HepG2 (cell line): ENCODE results near the gene FAF1. TPM values are rescaled to one million over a fixed set of nuclear protein-coding genes. Genes with fewer than 3 reads are reported as not detected.

Experiments
- ATAC-seq: fragments of 200-7000 bp; cut with Tn5 transposase; 3 replicates; pipeline ENCODE4 v1.9.1; 2020; ENCODE audit warnings: mild to moderate bottlenecking, moderate library complexity
- BruUV-seq: library from RNA; stranded (reverse); fragments of 400-500 nt; replicated peaks from 2 replicates; lab custom pipeline; 2021; lab: Mats Ljungman, UMichigan
- CTCF ChIA-PET: fragments of 300-600 bp; formaldehyde crosslinking; extraction: SDS; loops from one replicate; lab custom pipeline; 2021; ENCODE audit warnings: low total read pairs, inconsistent platforms, low intra/inter-chr PET ratio; lab: Yijun Ruan, JAX
- POLR2A ChIA-PET: fragments of 350-600 bp; sonication (Branson Sonifier 250); formaldehyde crosslinking; loops from one replicate; lab custom pipeline; 2020; ENCODE audit warnings: antibody characterized with exemption, inconsistent platforms; lab: Yijun Ruan, JAX
- DNase-seq: peaks from one replicate; pipeline ENCODE4 v3.0.0-alpha.2; 2015; ENCODE audit warnings: low spot score
- FAIRE-seq: peaks from 3 replicates; lab custom pipeline; 2011; peaks lifted over from hg19 to GRCh38; lab: Jason Lieb, UNC
- H2AFZ ChIP-seq: one replicate; pipeline ENCODE4 v1.6.1; 2011; ENCODE audit warnings: low read length, inconsistent platforms
- H3K27ac ChIP-seq: fragments of 300-600 bp; 3 replicates; pipeline ENCODE4 v1.8.0; 2011; ENCODE audit warnings: mixed run types, mild to moderate bottlenecking, mixed read lengths, low read length, inconsistent platforms; ENCODE audit not compliant: insufficient read depth; ENCODE audit errors: extremely low read length
- H3K27me3 ChIP-seq, 2 experiments: fragments of 200-600 bp in 1 of 2; 2 replicates in 1 of 2; 3 replicates in 1 of 2; pipeline versions ENCODE4 v1.6.0 to v1.8.0; 2011; ENCODE audit warnings: low read length in 2 of 2, mild to moderate bottlenecking in 2 of 2, moderate library complexity in 2 of 2, inconsistent platforms in 1 of 2; ENCODE audit not compliant: insufficient read depth in 2 of 2, control insufficient read depth in 1 of 2
- H3K36me3 ChIP-seq, 2 experiments: fragments of 200-600 bp in 1 of 2; replicated peaks in 1 of 2; 2 replicates in 1 of 2; 3 replicates in 1 of 2; pipeline versions ENCODE4 v1.5.1 to v1.8.0; 2011; ENCODE audit warnings: low read length in 2 of 2, inconsistent platforms in 1 of 2; ENCODE audit not compliant: insufficient read depth in 2 of 2, control insufficient read depth in 1 of 2
- H3K4me1 ChIP-seq: 2 replicates; pipeline ENCODE4 v1.5.1; 2012; ENCODE audit warnings: low read length, inconsistent platforms; ENCODE audit not compliant: insufficient read depth
- H3K4me2 ChIP-seq: 2 replicates; pipeline ENCODE4 v1.6.0; 2011; ENCODE audit warnings: low read depth, low read length, inconsistent platforms
- H3K4me3 ChIP-seq, 3 experiments: fragments of 200-600 bp in 1 of 3; sonication (generic), shearing (Covaris generic) in 1 of 3; replicated peaks in 1 of 3; 2 replicates each; pipeline ENCODE4 v1.5.1; 2011 to 2016; ENCODE audit warnings: low read length in 3 of 3, inconsistent platforms in 2 of 3, low read depth in 2 of 3, mild to moderate bottlenecking in 2 of 3, control low read depth in 1 of 3, mixed read lengths in 1 of 3; ENCODE audit not compliant: insufficient read depth in 1 of 3
- H3K79me2 ChIP-seq: one replicate; pipeline ENCODE4 v1.6.1; 2011; ENCODE audit warnings: low read length, inconsistent platforms; ENCODE audit not compliant: insufficient read depth
- H3K9ac ChIP-seq: 2 replicates; pipeline ENCODE4 v1.6.0; 2011; ENCODE audit warnings: mild to moderate bottlenecking, low read depth, low read length, inconsistent platforms; ENCODE audit not compliant: insufficient read depth
- H3K9me3 ChIP-seq: 2 replicates; pipeline ENCODE4 v1.5.1; 2012; ENCODE audit warnings: mild to moderate bottlenecking, low read length
- H4K20me1 ChIP-seq: 2 replicates; pipeline ENCODE4 v1.6.0; 2011; ENCODE audit warnings: inconsistent platforms, mild to moderate bottlenecking, low read length, moderate library complexity; ENCODE audit not compliant: insufficient read depth
- ARNT2 ChIP-seq: sonication (generic); formaldehyde crosslinking; IDR thresholded peaks from 2 replicates; pipeline ENCODE4 v1.8.0; 2022; ENCODE audit warnings: mild to moderate bottlenecking, low read depth, missing genetic modification reagents, moderate library complexity
- CREM ChIP-seq, 2 experiments: sonication (generic) in 1 of 2; formaldehyde crosslinking in 1 of 2; IDR thresholded peaks; 2 replicates each; pipeline versions ENCODE4 v1.4.0 to v1.6.1; 2016 to 2020; ENCODE audit warnings: antibody characterized with exemption in 1 of 2, mild to moderate bottlenecking in 1 of 2, missing genetic modification reagents in 1 of 2
- DR1 ChIP-seq: sonication (generic); formaldehyde crosslinking; IDR thresholded peaks from 2 replicates; pipeline ENCODE4 v1.8.0; 2021; ENCODE audit warnings: mild to moderate bottlenecking, missing genetic modification reagents, inconsistent platforms
- GLI4 ChIP-seq: sonication (generic); formaldehyde crosslinking; IDR thresholded peaks from 2 replicates; pipeline ENCODE4 v1.5.1; 2020; ENCODE audit warnings: missing genetic modification reagents, mild to moderate bottlenecking, moderate library complexity, borderline replicate concordance
- KDM6A ChIP-seq: IDR thresholded peaks from 2 replicates; pipeline ENCODE4 v1.6.1; 2016; ENCODE audit warnings: low read depth
- PCBP2 ChIP-seq: fragments of 200-400 bp; formaldehyde crosslinking; optimal IDR thresholded peaks from 2 replicates; pipeline ENCODE3; 2018; ENCODE audit warnings: low read length, low read depth; ENCODE audit not compliant: poor library complexity, severe bottlenecking
- PRPF4 ChIP-seq: fragments of 200-400 bp; formaldehyde crosslinking; IDR thresholded peaks from 2 replicates; pipeline ENCODE4 v1.6.1; 2016; ENCODE audit warnings: low read length, low read depth; ENCODE audit not compliant: poor library complexity, severe bottlenecking
- ZFP41 ChIP-seq: sonication (generic); formaldehyde crosslinking; IDR thresholded peaks from 2 replicates; pipeline ENCODE4 v1.4.0; 2020; ENCODE audit warnings: mild to moderate bottlenecking, missing genetic modification reagents, borderline replicate concordance
- ZNF33B ChIP-seq: sonication (generic); formaldehyde crosslinking; IDR thresholded peaks from 2 replicates; pipeline ENCODE4 v1.5.1; 2020; ENCODE audit warnings: mild to moderate bottlenecking, missing genetic modification reagents
- WGBS: methylation state at CpG from one replicate; pipeline ENCODE4 v1.1.6; 2017; ENCODE audit warnings: low lambda C conversion rate; 5-methylcytosine and 5-hydroxymethylcytosine counted together
- in situ Hi-C: cut with HindIII; loops from 2 replicates; pipeline ENCODE4 v1.10.0; 2017; ENCODE audit warnings: low pct_unique_long_range_greater_than_20kb; ENCODE audit not compliant: extremely low pct_ligation_motif_present
- intact Hi-C: fragments of 100-400 bp; cut with micrococcal nuclease; formaldehyde crosslinking; loops from one replicate; pipeline ENCODE4 v1.10.0; 2022; ENCODE audit not compliant: unreplicated experiment
- polyA plus RNA-seq, 8 experiments: library from polyadenylated mRNA; depleted of rRNA in 3 of 8; stranded (reverse) in 7 of 8; unstranded in 1 of 8; fragments of >200 nt; fragmentation: Illumina TruSeq in 4 of 8; extraction: Trizol in 4 of 8; gene quantifications; 2 replicates each; pipeline versions ENCODE4 v1.2.1 to v1.2.3, GENCODE V29; 2011 to 2016; ENCODE audit warnings: low read depth in 4 of 8, missing spikeins in 1 of 8, mixed read lengths in 1 of 8; ENCODE audit not compliant: insufficient read depth in 1 of 8
- total RNA-seq, 5 experiments: library from RNA; depleted of rRNA; stranded (reverse); fragments of >200 nt; fragmentation: Illumina TruSeq; extraction: Trizol; gene quantifications; 2 replicates each; pipeline ENCODE4 v1.2.3, GENCODE V29; 2016; ENCODE audit warnings: low read depth in 1 of 5
- TF ChIP-seq, protein P1 (sequence below): sonication (generic); formaldehyde crosslinking; IDR thresholded peaks from 2 replicates; pipeline ENCODE4 v1.8.1; 2023; ENCODE audit warnings: missing genetic modification reagents, inconsistent platforms, borderline replicate concordance
- TF ChIP-seq, protein P2 (sequence below): sonication (generic); formaldehyde crosslinking; IDR thresholded peaks from 2 replicates; pipeline ENCODE4 v1.9.0; 2021; ENCODE audit warnings: missing genetic modification reagents, borderline replicate concordance
- TF ChIP-seq, protein P3 (sequence below): sonication (generic); formaldehyde crosslinking; IDR thresholded peaks from 2 replicates; pipeline ENCODE4 v1.9.0; 2021; ENCODE audit warnings: missing genetic modification reagents, borderline replicate concordance

The FAF1 gene
- total and polyA plus RNA-seq, 2 of the 13 experiments (the other 11 are each of a cell fraction or from before 2014, with no cell fraction given), result 19.4 to 63.3 TPM

DNA sequence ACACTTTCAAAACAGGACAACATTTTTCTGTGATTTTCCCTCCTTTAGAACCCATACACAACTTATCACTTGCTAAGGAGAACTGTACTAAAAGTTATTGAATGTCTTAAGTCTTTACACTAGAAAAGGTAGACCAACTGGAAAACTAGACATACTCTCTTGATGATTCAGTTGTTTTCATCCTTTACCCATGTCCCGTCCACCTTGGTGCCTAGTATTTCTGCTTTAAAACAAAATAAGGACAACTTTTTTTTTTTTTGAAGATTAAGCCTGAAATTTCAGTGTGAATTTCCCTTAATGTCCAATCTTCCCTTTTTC lies 14.5 kb upstream of the FAF1 start:
- Histone ChIP-seq H2AFZ (no peak overlapping the region), H3K27ac (no peak overlapping the region), H4K20me1 (no peaks in the 10 kb centered on the region), H3K9ac (no peak overlapping the region), H3K4me1 (peaks cover 29% of the 10 kb centered on the region), H3K79me2 (peaks cover 39% of the 10 kb centered on the region), H3K27me3 (no peaks in the 10 kb centered on the region; a peak in 1 of 5 replicates), H3K4me3 (no peak overlapping the region), H3K36me3 (peaks cover 0 to 4% of the 10 kb centered on the region in 2 experiments; a peak in 2 of 5 replicates), H3K9me3 (no peaks in the 10 kb centered on the region), H3K4me2 (no peak overlapping the region)
- TF ChIP-seq ARNT2 (CRISPR knock-in tag), result no peak
- TF ChIP-seq PCBP2, result no peak
- TF ChIP-seq, protein P1, sequence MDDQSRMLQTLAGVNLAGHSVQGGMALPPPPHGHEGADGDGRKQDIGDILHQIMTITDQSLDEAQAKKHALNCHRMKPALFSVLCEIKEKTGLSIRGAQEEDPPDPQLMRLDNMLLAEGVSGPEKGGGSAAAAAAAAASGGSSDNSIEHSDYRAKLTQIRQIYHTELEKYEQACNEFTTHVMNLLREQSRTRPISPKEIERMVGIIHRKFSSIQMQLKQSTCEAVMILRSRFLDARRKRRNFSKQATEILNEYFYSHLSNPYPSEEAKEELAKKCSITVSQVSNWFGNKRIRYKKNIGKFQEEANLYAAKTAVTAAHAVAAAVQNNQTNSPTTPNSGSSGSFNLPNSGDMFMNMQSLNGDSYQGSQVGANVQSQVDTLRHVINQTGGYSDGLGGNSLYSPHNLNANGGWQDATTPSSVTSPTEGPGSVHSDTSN (CRISPR knock-in tag), result no peak
- TF ChIP-seq ZFP41 (CRISPR knock-in tag), result no peak
- TF ChIP-seq PRPF4, result no peak
- no peak for TF ChIP-seq KDM6A (CRISPR knock-in tag)
- TF ChIP-seq, protein P2, sequence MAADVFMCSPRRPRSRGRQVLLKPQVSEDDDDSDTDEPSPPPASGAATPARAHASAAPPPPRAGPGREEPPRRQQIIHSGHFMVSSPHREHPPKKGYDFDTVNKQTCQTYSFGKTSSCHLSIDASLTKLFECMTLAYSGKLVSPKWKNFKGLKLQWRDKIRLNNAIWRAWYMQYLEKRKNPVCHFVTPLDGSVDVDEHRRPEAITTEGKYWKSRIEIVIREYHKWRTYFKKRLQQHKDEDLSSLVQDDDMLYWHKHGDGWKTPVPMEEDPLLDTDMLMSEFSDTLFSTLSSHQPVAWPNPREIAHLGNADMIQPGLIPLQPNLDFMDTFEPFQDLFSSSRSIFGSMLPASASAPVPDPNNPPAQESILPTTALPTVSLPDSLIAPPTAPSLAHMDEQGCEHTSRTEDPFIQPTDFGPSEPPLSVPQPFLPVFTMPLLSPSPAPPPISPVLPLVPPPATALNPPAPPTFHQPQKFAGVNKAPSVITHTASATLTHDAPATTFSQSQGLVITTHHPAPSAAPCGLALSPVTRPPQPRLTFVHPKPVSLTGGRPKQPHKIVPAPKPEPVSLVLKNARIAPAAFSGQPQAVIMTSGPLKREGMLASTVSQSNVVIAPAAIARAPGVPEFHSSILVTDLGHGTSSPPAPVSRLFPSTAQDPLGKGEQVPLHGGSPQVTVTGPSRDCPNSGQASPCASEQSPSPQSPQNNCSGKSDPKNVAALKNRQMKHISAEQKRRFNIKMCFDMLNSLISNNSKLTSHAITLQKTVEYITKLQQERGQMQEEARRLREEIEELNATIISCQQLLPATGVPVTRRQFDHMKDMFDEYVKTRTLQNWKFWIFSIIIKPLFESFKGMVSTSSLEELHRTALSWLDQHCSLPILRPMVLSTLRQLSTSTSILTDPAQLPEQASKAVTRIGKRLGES (CRISPR knock-in tag), result no peak
- TF ChIP-seq ZNF33B (CRISPR knock-in tag), result no peak
- TF ChIP-seq GLI4 (CRISPR knock-in tag), result no peak
- TF ChIP-seq CREM (IDR thresholded peaks at IDR 0.05), result no peak
- no peak for TF ChIP-seq CREM (CRISPR knock-in tag; IDR thresholded peaks at IDR 0.05)
- no peak for TF ChIP-seq DR1 (CRISPR knock-in tag)
- TF ChIP-seq, protein P3, sequence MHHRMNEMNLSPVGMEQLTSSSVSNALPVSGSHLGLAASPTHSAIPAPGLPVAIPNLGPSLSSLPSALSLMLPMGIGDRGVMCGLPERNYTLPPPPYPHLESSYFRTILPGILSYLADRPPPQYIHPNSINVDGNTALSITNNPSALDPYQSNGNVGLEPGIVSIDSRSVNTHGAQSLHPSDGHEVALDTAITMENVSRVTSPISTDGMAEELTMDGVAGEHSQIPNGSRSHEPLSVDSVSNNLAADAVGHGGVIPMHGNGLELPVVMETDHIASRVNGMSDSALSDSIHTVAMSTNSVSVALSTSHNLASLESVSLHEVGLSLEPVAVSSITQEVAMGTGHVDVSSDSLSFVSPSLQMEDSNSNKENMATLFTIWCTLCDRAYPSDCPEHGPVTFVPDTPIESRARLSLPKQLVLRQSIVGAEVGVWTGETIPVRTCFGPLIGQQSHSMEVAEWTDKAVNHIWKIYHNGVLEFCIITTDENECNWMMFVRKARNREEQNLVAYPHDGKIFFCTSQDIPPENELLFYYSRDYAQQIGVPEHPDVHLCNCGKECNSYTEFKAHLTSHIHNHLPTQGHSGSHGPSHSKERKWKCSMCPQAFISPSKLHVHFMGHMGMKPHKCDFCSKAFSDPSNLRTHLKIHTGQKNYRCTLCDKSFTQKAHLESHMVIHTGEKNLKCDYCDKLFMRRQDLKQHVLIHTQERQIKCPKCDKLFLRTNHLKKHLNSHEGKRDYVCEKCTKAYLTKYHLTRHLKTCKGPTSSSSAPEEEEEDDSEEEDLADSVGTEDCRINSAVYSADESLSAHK (CRISPR knock-in tag), result no peak
- ATAC-seq (no peak), FAIRE-seq (no peak), DNase-seq (no peak)
- no TSS peak for BruUV-seq
- intact Hi-C loops (no loop called here), in situ Hi-C loops (loop anchor here (10.0 kb wide), 1 partner anchor 60 kb away; no protein-coding TSS in a partner anchor)
- CTCF ChIA-PET, result no interaction called here
- 93% methylated on average over 1 of the region's 1 CpG for WGBS
- POLR2A ChIA-PET, result no interaction called here
